ENCODE measurements around the gene CEMIP2.
"Not testable (repeated sequence)": the region's sequence is repeated elsewhere in the genome, so short reads cannot be mapped to it uniquely, and the experiment has no call there.

The CEMIP2 gene, protein sequence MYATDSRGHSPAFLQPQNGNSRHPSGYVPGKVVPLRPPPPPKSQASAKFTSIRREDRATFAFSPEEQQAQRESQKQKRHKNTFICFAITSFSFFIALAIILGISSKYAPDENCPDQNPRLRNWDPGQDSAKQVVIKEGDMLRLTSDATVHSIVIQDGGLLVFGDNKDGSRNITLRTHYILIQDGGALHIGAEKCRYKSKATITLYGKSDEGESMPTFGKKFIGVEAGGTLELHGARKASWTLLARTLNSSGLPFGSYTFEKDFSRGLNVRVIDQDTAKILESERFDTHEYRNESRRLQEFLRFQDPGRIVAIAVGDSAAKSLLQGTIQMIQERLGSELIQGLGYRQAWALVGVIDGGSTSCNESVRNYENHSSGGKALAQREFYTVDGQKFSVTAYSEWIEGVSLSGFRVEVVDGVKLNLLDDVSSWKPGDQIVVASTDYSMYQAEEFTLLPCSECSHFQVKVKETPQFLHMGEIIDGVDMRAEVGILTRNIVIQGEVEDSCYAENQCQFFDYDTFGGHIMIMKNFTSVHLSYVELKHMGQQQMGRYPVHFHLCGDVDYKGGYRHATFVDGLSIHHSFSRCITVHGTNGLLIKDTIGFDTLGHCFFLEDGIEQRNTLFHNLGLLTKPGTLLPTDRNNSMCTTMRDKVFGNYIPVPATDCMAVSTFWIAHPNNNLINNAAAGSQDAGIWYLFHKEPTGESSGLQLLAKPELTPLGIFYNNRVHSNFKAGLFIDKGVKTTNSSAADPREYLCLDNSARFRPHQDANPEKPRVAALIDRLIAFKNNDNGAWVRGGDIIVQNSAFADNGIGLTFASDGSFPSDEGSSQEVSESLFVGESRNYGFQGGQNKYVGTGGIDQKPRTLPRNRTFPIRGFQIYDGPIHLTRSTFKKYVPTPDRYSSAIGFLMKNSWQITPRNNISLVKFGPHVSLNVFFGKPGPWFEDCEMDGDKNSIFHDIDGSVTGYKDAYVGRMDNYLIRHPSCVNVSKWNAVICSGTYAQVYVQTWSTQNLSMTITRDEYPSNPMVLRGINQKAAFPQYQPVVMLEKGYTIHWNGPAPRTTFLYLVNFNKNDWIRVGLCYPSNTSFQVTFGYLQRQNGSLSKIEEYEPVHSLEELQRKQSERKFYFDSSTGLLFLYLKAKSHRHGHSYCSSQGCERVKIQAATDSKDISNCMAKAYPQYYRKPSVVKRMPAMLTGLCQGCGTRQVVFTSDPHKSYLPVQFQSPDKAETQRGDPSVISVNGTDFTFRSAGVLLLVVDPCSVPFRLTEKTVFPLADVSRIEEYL (N-terminal part only)

DNA sequence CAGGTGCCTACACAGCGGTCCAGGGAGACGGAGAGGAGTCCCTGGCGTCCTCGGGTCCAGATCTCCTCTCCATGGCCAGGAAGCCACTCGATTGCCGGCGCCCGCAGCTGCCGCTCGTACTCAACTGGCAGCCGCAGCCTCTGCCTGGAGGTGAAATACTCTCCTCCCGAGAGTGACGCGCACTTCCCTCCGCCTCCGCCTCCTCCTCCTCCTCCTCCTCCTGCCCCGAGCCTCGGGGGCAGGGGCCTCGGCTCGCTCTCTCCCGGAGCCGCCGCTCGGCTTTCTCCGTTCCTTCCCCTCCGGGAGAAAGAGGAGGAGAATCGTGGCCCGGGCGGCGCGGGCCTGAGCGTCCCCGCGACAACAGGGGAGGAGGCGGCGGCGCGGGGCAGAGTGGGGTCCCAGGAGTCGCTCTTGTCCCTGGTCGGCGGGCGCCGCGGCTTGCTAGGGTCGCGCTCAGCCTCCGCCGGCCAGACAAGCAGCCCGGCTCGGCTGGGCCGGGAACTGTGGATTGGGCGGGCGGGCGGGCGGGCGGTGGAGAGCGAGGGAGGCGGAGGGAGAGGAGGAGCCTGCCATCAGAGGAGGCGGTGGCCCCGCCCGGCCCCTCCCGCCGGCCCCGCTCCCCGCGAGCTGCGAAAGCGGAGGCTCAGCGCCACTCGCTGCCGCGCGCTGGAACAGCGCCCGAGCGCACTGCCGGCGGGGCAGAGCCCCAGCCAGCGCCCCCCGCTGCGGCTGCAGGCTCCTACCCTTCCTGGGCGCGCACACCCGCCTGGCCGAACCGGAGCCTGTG lies at the start of gene CEMIP2:
Gene CEMIP2 (minus strand): TSS at position 126 of the 787 bp plus-strand sequence. CDS start 18,140 bp downstream, outside the sequence.
- DNase-seq (ENCODE audit: low read depth in 2 of 2): peak; percentile 77 to 78

DNA sequence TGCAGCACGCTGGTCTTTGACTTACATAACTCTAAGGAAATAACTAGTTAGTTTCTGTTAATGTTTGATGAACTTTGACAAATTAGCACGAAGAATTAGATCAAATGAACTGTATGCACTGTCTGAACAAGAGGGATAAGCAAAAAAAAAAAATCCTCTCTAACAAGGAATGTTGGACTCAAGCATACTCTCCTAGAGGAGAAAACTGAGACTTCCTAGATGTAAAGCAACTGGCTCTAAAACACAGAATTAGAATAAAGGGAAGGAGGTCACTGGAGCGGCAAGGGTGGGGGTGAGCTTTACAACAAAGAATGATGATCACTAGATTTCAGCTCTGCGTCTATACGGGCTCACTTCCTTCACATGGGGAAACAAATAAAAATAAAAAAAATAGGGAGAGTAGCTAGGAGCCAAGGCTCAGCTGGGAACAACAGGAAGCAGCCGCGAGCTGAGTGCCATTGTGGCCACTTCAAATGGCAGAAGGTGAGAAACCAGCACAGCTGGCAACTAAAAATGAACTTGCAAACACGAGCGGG lies 48.7 kb upstream of the CEMIP2 start:
- no peak for DNase-seq (ENCODE audit: low read depth in 2 of 2)

DNA sequence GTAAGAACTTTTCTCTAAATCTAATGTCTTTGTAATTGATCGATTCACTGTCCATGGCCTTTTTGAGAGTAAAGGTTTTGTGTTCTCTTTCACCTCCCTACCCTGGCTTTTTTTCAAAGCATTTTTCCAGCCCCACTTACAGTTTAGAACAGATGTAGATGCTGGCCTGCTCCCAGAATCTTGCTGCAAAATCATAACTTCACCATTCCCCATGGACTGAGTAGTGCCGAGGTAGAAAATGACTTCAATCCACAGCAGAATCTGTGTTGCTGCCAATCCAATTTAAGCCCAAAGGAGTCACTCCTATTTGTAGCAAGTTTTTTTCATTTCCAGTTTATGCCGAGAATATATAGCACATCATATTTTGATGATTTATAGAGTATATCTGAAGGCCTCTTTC lies 46.5 kb upstream of the CEMIP2 start:
- no peak for DNase-seq (ENCODE audit: low read depth in 2 of 2)

DNA sequence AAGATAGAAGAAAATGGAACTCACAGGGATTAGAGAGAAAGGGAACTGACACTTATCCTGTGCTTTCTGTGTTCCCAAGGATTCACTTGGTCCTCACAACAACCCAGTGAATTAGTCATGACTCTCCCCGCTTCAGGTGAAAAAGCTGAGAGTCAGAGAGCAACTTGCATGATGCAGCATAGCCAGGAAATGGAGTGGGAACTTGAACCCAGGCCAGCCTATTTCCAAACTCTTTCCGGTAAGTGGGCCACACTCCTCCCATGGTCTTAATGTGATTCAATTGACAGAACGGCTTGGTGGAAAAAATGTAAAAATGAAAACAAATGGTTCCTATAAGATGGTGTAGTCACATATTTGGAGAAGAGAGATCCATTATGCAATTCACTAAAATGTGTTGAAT lies 45.9 kb upstream of the CEMIP2 start:
- DNase-seq (ENCODE audit: low read depth in 2 of 2): no peak

DNA sequence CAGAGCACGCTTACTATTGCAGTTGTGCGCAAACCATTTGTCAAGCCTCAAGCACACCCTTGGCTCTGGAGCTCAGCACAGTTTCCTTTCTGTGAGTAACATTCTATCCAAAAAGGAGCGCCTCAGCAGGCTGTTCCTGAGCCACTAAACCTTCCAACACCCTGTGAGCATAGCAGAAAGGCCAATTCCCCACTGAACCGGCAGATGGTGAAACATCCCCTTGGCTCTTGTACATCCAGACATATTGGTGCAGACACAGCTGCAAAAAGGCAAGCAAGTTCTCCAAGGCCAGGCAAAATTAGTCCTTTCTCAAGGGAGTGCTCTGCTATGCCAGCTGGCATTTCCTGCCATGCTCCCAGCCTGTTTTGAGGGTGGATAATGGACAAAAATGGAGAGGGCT lies 44.1 kb upstream of the CEMIP2 start:
- no peak for DNase-seq (ENCODE audit: low read depth in 2 of 2)

DNA sequence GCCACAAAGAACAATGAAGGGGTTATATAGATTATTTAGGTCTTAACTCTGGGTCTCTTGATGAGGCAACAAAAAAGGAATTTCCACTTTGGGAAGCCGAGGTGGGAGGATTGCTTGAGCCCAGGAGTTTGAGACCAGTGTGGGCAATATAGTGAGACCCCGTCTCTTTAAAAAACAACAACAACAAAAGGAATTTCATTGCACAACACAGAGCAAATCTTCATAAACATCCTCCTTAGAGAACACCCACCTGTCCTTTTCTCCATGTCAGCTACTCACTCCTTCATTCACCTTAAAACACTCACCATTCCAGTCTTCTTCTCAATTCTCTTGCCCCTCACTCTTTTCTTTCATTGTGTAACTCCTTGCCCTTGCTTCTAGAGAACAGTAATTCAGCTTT lies 39.8 kb upstream of the CEMIP2 start:
- DNase-seq (ENCODE audit: low read depth in 2 of 2): no peak

DNA sequence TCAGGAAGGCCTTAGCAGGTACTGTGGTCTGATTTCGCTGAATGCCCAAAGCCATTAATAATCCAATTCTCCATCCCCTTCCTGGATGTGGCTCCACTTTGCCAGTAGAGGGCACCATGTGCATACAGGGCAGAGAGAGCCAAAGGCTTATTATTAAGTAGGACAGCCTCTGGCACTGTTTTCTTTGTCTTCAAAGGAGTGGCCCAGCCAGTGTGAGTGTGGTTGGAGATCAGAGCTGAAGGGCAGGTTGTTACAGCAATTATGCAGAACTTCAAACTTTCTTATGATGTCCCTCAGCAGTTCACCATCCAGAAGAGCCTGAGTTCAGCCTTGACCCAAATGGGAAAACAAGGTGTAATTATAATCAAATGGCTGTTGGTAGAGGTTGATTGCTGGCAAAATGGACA lies 38.6 kb upstream of the CEMIP2 start:
- DNase-seq (ENCODE audit: low read depth in 2 of 2): peak; percentile 22 to 25

DNA sequence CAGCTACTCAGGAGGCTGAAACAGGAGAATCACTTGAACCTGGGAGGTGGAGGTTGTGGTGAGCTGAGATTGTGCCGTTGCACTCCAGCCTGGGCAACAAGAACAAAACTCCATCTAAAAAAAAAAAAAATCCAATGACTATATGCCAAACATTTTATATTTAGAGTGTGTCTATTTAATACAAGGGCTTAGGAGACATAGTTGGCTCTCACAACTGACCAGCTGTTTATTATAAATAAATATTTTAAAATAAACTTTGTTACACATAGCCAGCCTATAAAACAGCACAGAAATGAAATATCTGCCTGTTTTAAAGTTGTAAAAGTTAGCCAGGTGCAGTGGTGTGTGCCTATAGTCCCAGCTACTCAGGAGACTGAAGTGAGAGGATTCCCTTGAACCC lies 36.8 kb upstream of the CEMIP2 start:
- not testable (repeated sequence) for DNase-seq (ENCODE audit: low read depth in 2 of 2)

DNA sequence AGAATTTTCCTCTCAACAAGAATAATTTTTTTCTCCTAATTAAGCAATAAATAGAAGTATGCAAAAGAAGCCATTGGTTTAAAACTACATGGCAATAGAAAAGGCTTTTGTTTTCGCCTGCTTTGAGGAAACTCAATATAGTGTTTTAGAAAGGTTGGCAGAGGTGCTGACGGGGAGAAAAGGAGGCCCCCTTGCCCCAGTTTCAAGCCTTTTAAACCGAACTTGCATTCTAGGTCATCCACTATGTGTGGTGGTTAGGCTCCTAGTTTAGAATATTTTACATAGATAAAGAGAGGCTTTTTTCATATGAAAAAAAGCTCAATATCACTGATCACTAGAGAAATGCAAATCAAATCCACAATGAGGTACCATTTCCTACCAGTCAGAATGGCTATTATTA lies 33.5 kb upstream of the CEMIP2 start:
- DNase-seq (ENCODE audit: low read depth in 2 of 2): no peak

DNA sequence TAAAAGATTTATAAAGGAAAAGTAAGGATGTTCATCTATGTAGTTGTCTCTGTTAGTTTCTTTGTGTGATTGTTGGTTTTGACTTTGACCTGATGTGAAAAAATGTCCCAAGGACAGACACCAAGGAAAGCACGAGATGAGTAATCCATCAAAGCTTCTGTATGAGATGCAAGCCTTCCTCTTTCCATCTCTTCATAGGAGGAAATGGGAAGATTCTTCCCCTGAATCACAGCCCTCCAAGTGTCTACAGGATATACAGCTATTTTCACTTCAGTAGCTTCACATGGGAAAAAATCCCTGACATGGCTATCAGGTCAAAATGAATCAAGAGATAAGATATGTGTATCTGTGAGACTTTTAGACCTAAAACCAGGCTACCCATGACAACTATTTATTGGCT lies 29.0 kb upstream of the CEMIP2 start:
- DNase-seq (ENCODE audit: low read depth in 2 of 2): no peak

DNA sequence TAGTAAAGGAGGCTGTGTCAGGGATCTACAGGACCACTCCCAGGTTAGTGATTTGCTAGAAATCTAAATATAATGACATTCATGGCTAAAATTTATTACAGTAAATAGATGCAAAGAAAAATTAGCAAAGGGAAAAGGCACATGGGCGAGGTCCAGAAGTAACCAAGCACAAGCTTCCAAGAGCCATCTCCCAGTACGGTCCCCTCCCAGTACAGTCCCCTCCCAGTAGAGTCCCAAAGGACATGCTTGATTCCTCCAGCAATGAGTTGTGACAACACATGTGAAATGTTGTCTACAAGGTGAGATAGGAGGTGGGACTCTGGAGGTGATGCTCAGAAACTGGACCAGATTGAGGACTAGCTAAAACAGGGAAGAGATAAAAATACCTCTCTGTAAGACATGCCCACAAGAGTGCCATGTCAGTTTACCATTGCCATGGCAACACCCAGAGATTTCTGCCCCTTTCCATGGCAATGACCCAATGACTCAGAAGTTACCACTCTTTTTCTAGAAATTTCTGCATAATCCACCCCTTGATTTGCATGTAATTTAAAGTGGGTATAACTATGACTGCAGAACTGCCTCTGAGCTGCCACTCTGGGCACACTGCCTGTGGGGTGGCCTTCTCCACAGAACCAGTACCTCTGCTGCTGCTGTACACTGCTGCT lies 27.9 kb upstream of the CEMIP2 start:
- no peak for DNase-seq (ENCODE audit: low read depth in 2 of 2)

DNA sequence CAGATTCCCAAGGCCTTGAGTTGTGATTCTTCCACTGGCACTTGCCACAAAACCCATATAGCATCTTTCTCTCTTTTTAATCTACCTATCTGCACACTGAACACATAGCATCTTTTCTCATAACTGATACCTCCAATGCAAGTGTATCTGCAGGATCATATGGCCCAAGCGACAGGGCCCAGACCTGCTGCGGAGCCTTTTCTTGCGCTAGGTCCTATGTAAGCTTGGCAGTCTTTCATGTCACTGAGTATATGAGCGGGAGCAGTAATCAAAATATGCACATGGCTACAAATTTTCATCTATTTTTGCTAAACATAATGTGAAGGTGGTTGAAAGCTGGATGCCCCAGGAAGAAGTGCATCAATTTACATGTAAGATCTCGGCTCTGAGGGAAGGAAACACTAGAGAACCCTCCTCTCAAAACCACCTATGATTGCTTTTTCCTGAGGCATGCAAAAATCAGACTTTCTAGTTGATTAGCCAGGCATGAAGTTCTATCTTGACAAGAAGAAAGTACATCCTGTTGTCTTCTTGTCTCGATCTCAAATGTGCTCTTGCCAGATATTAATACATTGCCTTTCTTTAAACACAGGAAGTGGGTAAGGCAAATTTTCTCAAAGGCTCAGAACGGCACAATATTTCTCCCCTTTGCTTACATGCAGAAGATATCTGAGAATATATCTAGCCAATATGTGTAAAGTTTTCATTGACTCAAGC lies 26.9 kb upstream of the CEMIP2 start:
- DNase-seq (ENCODE audit: low read depth in 2 of 2): no peak

DNA sequence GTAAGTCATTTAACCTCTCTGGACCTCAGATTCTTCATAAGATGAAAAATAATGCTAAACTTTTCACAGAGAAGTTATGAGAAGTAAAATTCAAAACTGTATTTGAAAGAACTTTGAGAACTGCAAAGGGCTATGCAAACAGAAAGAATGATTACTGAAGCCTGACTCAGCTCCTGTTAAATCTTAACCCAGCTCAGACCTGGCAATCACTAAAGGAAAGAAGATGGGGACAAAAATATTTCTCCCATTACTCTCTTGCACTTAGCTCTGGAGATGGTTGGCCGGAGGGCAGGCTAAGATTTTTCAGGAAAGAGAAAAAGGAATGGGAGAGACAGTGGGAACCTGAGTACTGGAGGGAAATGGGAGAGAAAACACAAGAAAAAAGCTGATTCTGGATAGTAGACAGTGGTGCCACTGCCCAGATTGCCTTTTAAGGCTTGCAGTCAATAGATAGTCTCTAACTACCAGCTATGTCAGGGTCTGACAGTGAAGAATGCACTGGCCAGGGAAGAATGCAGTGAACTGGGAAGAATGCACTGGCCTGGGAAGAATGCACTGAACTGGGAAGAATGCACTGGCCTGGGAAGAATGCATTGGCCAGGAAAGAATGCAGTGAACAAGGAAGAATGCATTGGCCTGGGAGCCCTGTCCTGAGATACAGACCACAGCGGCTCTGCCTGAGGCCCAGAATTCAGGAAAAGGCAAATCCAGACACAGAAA lies 25.2 kb upstream of the CEMIP2 start:
- no peak for DNase-seq (ENCODE audit: low read depth in 2 of 2)

DNA sequence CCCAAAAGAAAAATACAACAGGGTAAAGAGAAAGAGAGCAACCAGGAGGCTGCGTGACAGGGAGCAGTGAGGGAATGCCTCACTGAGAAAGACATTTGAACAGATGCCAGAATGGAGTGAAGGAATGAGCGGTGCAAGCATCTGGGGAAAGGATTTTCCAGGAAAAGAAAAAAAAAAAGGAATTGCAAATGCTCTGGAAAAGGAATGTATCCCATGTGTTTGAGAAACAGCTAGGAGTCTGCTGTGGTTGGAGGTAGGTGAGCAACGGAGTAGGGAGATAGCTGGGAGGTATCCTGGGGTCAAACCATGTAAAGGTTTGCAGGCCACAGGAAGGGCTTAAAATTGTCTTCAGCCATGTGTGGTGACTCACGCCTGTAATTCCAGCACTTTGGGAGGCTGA lies 23.6 kb upstream of the CEMIP2 start:
- DNase-seq (ENCODE audit: low read depth in 2 of 2): no peak

DNA sequence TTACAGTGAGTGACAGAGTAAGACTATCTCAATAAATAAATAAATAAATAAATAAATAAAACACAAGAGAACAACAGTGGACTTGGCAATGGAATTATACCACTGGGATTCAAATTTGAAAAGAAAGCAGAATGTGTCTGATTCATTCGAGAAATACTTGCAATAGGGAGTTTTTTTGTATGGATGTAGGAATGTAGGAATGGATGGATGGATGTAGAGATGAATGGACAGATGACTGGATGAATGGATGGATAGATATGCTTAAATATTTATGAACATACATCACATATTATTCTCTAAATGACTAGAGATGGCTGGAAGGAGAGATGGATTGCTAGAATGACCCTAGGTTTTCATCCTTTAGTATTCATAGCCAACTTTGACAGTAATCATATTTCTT lies 22.0 kb upstream of the CEMIP2 start:
- DNase-seq (ENCODE audit: low read depth in 2 of 2): no peak

DNA sequence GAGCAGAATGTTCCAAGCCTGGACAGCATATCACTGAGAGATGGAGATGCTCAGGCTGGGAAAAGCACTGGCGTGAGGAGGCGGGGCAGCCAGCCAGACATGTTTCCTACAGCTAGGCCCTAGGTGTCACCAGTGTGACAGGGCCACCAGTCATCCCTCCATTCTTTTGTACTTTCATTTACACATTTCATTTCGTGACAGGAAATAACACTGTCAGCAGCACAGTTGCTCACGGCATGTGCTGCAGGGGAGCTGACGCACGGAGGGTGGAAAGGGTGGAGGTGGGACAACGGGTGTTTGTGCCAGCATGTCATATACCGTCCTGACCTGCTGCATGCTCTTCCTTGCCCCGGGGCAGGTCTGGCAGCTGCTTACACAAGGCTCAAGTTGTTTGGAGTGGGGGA lies 14.8 kb upstream of the CEMIP2 start:
- DNase-seq (ENCODE audit: low read depth in 2 of 2): peak; percentile 59 to 60

DNA sequence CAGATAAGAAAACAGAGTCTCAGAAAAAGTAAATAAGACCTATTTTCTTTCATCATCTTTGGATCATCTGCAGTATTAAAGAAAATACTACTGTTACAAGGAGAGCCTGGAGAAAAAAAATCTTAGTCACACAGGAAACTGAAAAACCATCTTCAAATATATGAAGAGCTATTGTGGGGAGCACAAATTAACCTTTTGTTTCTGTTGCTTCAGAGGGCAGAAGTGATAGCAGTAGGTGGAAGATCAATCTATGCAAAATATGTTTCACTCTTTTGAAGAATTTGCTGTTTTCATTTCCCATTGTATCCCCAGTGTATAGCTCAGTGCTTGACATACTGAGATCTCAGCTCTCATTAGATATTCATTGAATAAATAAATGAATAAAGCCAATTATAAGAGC lies 13.1 kb upstream of the CEMIP2 start:
- no peak for DNase-seq (ENCODE audit: low read depth in 2 of 2)

DNA sequence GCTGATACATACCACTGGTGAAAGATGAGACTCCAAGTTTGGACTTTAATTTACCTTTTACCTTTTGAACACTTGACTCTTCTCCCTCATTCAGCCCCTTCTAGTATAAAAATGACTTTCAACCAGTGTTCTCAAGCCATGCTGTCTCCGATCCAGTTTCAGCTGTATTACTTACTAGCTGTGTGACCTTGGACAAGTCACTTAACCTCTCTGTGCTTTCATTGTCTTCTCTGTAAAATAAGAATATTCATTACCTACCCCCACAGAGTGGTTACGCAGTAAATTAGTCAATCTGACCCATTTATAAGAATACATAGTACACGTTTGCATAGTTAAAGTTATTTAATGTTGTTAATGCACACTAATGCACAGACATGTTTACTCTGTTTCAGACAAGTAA lies 12.6 kb upstream of the CEMIP2 start:
- no peak for DNase-seq (ENCODE audit: low read depth in 2 of 2)

DNA sequence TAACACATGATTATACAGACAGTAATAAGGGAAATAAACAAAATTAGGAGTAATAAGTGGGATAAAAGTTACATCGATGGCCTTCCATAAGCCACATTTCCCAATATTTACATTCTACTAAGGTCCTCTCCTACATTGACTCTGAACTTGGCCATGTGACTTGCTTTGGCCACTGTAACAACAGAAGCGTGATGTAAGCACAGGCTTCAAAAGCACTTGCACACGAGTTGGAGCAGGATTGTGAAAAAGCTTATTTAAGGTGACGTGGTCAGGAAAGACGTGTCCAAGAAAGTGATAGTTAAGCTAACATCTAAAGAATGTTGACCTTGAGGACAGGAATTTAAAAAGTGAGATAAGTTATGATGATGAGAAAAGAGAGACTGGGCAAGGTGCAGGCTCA lies 9.8 kb upstream of the CEMIP2 start:
- DNase-seq (ENCODE audit: low read depth in 2 of 2): no peak

All from stimulated activated CD8-positive, alpha-beta memory T cell treated with anti-CD3 and anti-CD28 coated beads, Interleukin-2, amount 100 ng/mL, for 1 hour (primary cell).